HG03575 (cell line): ENCODE measurements around the gene GASK1B.

Experiments used
- ATAC-seq: cut with Tn5 transposase; IDR thresholded peaks from one replicate; pipeline ENCODE4 v1.9.1; 2021; ENCODE audit not compliant: unreplicated experiment, insufficient number of reproducible peaks, low FRiP score; ENCODE audit errors: extremely low read depth

The GASK1B gene

DNA sequence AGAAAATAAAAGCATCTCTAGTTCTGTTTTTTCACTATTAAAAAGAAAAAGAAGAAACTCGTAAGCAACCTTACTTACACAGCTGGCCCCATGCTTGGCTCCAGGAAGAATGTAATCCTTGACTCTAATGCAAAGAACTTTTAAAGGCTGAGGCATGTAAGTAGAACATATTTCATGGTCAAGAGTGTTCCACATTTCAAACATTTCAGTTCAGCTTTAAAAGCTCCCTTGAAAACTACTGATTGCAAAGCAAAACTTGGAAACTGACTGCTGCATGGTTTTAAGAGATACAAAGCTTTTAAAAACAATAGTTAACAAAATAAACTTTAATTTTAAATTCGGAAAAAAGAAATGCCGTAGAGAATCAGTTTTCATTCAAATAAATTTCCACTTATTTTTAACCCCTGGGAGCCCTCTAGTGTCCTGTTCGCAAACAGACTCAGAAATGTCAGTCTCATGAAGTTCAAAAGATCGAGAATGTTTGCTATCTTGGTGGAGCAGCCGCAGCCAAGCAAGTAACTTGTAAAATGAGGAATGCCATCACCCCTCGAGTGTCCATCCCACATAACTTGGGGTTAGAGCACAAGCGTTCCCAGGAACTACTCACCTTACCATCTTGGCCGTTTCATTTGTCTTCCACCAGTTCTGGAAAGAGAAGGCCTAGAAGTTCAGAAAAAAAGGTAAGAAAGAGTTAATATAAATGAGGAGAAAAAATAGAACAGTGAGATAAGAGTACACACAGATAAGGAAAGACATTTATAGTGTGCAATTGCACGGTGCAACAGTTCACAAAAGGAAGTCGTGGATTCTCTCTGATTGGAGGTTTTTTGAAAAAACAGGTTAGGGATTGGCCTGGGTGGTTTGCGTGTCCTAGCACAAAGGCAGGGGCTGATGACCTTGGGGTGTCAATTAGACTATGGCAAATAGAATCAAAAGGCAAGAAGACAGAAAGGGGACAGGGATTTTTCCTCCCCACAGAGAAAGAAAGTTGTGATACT lies at the start of gene GASK1B:
TSS of gene GASK1B (minus strand) at position 765 of the 998 bp plus-strand sequence. CDS start 1,650 bp downstream, outside the sequence.
- ATAC-seq: no peak

GRCh38 chr4:158219623-158220022 lies 46.8 kb upstream of the GASK1B start:
- ATAC-seq: no peak

DNA sequence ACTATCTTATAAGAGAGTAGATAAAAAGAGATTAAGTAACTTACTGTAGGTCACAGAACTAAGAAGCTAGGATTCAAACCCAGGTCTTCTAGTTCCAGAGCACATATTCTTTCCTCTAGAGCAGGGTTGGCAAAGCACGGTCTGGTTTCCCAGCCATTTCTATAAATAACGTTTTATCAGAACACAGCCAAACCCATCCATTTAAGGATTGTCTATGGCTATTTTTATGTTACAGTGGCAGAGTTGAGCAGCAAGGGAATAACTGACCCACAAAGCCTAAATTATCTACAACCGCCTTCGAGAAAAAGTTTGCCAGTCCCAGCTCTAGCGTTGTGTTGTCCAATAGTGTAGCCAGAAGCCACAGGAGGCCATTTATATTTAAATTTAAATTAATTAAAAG lies 44.9 kb upstream of the GASK1B start:
- no peak for ATAC-seq

GRCh38 chr4:158214856-158215255 lies 42.0 kb upstream of the GASK1B start:
- no peak for ATAC-seq

- ATAC-seq: no peak
These were observed 40.6 kb upstream of the GASK1B start for GRCh38 chr4:158213466-158213865.

DNA sequence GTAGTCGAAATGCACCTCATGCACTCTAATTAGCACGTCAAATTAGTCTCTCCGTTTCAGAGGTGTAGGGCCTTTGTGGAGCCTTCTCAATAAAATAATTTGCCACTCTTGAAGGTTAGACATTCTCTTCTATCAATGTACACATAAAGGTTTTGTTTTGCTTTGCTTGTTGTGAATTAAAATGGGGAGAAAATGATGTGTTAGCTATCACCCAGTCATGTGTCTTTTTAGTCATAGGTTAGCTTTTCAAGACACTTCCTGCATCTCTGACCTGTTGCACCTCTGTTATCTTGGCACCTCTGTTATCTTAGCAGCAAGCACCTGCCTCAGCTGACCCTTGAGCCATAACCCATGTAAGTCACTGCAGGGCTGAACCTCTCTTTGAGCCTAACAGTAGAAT lies 38.4 kb upstream of the GASK1B start:
- ATAC-seq: no peak

- peak; percentile 60 for ATAC-seq
These were observed 37.3 kb upstream of the GASK1B start, which contains the start of gene TMEM144 for GRCh38 chr4:158209825-158210807. Gene TMEM144 (plus strand): TSS chr4:158210486. CDS start chr4:158212668, 2,182 bp downstream.

DNA sequence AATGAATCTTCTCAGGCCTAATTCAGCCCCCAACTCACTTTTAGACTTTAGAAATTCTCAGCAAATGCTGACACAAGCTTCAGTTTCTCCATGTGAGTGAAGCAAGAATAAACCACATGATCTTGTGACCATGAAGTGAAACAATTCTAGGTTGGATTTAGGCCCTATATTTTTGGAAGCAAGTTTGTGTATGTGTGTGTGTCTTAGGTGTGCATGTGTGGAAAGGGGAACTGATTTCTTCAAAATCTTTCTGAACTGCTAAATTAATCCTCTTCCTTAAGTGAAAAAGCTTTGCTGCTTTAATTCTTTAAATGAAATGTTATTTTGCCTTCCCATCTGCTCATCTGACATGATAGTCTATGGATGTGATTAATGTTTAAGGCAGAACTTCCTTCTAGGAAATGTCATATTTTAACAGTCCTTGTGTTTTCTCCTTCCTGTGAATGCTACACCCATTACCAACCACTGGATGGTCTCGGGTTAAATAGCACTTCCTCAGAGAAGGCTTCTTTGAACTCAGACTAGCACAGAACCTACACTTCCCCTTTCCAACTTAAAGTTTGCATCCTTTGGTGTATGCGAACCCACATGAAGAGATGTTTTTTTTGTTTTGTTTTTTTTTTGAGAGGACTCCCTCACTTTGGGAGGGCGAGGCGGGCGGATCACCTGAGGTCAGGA lies 36.3 kb upstream of the GASK1B start:
- ATAC-seq: peak; percentile 52

DNA sequence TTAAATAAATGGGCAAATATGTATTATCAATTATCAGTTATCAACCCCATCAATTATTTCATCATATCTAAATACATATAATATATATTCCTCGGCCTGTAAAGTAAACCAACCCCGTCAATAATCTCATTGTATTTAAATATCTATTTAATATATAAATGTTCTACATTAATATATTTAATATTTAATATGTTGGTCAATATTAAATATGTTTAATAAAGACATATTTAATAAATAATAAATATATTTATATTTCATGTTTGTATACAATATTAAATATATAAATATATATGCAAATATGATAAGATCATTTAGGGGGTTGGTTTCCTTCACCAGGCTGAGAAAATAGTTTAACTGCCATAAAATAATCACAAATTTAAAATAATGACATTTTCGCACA lies 31.1 kb upstream of the GASK1B start:
- ATAC-seq: no peak

DNA sequence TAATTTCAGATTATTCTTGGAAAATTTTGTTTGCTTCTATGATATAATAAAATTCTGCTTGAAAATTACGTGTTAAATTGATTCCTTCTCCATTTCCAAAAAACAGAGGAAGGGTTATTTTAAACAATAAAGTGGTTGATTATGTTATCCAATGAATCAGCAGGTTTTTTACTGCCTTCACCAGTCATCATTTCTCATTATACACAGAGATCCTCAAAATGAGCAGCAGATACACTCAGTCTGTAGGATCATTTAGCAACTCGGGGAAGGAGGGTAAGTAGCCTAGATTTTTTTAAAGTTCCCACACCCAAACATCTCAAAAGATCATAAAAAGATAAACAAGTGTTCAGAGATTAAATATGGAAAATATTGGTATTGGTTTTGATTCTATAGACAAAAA lies 30.6 kb upstream of the GASK1B start:
- no peak for ATAC-seq

DNA sequence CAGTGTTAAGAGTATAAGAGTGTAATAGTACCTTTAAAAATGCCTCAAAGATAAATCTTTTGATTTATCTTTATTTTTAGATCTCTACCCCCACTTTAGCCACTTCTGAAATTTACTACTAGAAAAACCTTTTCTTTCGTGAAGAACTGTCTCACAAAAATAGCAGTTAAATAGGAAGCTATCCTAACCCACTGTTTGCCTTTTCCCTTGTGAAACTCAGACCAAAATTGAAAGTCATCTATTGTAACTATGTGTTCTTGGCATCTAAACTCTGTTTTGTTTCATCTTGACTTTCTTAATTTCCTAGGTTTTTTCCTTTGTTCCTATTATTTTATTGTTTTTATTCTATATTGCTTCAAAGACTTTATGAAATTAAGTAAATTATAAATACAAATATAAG lies 29.7 kb upstream of the GASK1B start:
- ATAC-seq: no peak

GRCh38 chr4:158201876-158202275 lies 29.1 kb upstream of the GASK1B start:
- no peak for ATAC-seq

DNA sequence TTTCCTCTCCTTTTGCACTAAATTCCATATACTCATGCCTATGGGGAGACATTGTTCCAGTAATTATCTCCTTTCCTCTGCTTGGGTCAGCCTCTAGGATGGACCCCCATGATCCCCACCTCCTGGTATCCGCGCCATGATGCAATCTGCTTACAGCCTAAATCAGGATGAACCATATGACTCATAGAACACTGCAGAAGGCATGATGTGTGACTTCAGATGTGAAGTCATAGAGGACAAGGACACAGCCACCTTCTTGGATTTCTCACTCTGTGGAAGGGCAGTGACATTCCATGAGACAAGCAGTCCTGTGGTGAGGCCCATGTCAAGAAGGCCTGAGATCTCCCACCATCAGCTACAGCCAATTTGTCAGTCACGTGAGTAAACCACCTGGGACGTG lies 28.5 kb upstream of the GASK1B start:
- ATAC-seq: no peak

DNA sequence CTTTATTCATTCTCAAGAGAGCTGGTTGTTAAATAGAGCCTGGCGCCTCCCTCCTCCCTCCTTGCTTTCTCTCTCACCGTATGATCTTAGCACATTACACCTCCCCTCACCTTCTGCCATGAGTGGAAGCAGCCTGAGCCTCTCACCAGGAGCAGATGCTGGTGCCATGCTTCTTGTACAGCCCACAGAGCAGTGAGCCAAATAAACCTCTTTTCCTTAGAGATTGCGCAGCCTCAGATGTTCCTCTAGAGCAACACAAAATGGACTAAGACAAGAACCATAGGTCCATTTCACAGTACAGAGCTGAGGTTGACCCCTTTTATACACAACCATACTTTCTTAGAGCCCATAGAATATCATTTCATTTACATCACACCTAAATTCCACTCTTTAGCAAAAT lies 27.4 kb upstream of the GASK1B start:
- ATAC-seq: no peak

DNA sequence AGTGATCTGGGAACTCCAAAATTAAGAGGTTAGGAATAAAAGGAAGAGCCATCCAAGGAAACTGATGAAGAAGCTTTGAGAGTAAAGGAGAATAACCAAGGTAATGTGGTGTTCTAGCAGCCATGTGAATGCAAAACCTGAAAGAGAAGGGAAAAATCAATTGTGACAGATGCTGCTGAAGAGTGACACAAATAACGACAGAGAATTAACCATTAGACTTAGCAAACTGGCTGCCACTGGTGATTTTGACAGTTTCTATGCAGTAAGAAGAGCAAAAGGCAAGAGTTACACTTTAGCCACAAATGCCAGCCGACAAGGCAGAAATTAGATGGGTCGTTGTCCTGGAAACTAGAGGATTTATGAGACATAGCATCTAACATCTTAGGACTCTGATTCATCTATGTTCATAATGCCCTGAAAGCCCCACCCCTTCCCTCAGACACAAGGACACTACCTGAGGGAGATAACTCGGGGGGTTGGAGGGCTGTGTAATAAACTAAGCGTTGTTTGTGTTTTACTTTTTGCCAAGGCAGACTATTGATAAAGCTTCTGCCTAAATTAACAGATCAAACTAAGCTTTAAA lies 24.5 kb upstream of the GASK1B start:
- ATAC-seq: no peak

DNA sequence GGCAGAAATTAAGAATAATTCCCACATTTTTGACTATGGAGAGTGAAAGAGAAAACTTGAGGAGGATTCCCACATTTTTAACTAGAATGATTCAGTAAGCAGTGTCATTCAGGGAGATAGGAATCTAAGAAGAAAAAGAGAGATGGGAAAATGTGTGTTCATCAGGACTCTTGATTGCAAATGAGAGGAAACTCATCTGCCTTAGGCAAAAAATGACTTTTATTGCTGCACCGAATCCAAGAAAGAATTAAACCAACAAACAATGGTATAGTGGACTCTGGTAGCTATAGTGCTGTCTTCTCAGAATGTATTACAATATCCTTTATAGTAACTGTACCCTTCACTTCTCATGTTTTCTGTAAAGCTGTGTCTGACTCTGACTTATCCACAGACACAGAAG lies 22.5 kb upstream of the GASK1B start:
- no peak for ATAC-seq

DNA sequence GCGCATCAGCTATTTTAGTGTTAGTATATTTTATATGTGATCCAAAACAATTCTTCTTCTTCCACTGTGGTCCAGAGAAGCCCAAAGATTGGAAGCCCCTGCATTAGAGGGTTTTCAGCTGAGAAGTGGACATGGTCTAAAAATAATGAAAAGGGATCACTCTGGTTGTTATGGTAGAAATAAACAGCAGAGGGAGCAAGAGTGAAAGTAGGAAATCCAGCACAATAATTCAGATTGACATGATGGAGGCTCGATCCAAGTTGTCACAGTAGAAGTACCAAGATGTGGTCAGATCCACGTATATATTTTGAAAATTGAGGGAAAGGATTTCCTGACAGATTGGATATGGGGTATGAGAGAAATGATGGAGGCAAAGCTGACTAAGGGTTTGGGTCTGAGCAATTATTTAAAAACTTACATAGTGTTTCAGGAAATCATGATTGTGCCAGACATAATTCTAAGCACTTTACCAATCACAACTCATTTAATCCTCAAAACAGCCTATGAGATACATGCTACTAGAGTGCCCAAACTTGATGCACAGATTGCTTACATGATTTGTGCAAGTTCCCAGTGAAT lies 20.4 kb upstream of the GASK1B start:
- ATAC-seq: no peak

DNA sequence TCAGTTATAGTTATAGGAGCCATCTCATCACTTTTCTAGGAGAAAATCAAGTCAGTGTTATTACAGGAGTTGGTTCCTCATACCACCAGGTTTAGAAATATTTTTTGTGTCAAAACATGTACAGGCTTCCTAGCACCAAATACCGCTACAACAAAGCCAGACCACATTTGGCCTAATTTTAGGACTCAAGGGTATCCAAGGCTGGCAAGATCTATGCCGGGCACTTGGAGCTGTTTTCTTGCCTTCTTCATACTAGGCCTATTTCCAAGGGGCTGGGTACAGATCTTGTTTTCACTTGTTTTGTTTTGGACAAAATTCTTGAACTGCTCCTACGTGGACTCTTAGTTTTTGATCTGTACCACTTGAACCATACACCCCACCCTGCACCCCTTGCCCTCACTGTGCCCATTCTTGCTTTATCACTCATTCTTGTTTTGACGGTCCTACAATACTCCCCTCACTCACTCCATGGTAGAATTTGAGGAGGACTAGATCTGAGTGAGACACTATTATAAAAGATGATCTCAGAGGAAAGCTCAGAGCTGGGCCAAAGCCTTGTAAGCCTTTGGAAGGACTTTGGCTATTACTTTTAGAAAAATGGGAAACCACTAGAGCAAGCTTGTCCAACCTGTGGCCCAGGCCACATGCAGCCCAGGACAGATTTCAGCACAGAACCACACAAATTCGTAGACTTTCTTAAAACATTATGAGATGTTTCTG lies 19.8 kb upstream of the GASK1B start:
- no peak for ATAC-seq
